HG03039 (cell line): ENCODE data around the gene ABHD6.
"Not testable (repeated sequence)": the region's sequence is repeated elsewhere in the genome, so short reads cannot be mapped to it uniquely, and the experiment has no call there.

ENCODE experiments used
- ATAC-seq: cut with Tn5 transposase; IDR thresholded peaks from one replicate; pipeline ENCODE4 v1.9.1; 2021; ENCODE audit warnings: mild to moderate bottlenecking, moderate library complexity; ENCODE audit not compliant: unreplicated experiment

ABHD6 gene, protein sequence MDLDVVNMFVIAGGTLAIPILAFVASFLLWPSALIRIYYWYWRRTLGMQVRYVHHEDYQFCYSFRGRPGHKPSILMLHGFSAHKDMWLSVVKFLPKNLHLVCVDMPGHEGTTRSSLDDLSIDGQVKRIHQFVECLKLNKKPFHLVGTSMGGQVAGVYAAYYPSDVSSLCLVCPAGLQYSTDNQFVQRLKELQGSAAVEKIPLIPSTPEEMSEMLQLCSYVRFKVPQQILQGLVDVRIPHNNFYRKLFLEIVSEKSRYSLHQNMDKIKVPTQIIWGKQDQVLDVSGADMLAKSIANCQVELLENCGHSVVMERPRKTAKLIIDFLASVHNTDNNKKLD

DNA sequence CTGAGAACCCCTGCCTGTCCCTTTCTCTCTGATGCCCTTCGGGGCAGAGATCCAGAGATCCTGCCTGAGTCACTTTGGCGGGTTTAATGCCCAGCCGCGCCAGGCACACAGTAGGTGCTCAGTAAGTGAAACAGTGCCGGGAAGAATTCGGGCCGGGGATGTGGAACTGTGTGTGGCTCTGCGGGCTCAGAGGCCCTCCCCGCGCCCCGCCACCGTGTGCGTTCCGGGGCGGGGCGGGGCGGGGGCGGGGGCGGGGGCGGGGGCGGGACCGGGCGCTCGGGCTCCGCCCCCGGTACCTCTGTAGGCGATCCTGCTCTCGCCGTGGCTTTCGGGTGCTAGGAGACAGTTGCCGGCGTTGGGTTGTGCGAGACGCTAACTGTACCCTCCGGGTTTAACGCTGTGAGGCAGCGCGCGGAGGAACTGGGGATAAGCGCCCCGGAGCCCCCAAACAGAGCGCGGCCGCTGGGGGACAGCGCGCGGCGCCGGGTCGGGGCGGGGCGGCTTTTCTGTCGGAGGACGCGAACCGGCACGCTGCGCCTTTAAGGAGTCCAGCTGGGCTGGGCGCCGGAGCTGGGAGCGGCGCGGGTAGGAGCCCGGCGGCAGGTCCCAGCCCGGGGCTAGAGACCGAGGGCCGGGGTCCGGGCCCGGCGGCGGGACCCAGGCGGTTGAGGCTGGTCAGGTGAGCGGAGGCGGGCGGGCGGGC lies at the start of gene ABHD6:
Gene ABHD6 (plus strand): TSS at position 555 of the 703 bp plus-strand sequence. CDS start 18,795 bp downstream, outside the sequence.
- peak; percentile 74 for ATAC-seq

DNA sequence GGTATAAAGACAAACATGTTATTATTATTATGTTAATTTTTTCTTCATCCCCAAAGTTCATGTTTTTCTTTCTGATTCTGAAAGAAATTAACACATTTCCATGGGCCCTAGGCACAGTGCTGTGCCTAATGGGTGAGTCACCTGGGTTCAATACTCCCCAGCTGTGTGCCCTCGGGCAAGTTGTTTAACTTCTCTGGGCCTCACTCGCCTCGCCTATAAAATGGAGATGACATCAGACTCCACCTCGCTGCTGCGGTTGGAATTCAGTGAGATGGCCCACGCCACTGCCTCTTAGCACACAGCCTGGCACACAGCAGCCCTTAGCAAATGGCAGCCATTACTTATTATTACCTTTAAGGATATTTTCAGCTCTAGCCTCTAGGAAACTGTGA lies 49.4 kb upstream of the ABHD6 start:
- no peak for ATAC-seq

DNA sequence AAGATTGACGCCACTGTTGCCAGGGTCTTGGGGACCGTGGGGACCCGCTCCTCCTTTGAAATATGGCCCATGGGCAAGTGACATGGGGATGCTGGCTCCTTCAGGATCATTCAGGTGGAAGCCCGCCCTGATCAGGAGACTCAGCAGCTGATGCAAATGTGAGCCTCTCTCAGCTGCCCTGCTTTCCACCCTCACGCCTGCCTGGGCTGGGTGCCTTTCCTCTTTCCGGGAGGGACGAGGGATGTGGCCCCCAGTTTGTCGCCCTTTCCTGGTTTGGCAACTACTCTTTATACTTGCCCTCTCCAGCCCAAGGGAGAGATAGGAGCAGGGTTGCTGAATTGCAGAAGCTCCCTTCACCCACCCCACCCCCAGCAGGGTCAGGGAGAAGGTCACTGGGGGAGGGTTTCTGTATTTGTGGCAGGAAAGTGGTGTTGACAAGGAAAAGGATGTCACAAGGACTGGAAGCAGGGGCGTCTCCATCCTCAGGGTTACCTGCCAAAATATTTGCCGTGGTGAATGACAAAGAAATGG lies 48.6 kb upstream of the ABHD6 start:
- ATAC-seq, result no peak

DNA sequence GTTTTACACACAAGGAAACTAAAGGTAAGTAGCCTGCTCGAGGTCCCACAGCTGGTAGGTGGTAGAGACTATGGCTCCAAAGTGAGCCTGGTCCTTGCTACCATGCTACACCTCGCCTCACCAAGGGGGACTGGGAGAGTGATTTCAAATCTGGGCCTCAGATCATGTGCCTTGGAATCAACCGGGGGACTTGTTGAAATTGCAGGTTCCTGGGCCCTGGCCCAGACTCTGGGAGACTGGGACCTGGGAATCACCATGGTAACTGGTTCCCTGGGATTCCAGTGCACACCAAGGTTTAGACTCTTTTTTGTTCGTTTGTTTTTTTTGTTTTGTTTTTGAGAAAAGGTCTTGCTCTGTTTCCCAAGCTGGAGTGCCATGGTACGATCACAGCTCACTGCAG lies 47.9 kb upstream of the ABHD6 start:
- no peak for ATAC-seq

DNA sequence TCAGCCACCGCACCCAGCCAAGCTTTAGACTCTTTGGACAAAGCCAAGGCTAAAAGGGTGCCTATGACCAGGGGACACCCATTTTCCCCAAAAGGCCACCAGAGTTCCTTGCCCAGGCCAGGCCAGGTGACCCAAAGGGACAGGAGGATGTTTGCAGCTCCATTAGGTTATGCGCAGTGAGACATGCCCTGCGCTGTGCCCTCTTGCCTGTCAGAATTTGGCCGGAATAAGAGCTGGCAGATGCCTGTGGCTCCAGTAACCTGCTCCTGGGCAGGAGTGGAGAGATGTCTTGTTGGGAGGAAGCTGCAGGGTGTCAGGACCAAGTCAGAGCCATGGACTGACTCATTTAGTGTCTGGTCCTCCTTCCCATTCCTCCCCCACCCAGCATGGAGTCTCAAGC lies 47.3 kb upstream of the ABHD6 start:
- ATAC-seq, result no peak

DNA sequence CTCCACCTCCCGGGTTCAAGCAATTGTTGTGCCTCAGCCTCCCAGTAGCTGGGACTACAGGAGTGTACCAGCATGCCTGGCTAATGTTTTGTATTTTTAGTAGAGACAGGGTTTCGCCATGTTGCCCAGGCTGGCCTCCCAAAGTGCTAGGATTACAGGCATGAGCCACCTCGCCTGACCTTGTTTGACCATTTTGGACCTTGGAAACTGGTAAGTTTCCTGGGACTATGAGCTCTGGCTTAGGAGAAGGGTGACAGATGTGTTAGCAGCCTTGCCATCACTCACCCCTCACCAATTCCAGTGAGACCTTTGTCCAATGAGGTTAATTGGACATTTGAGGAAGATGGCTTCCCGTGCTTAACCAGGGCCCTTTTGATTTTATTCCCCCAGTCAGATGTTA lies 46.7 kb upstream of the ABHD6 start:
- no peak for ATAC-seq

DNA sequence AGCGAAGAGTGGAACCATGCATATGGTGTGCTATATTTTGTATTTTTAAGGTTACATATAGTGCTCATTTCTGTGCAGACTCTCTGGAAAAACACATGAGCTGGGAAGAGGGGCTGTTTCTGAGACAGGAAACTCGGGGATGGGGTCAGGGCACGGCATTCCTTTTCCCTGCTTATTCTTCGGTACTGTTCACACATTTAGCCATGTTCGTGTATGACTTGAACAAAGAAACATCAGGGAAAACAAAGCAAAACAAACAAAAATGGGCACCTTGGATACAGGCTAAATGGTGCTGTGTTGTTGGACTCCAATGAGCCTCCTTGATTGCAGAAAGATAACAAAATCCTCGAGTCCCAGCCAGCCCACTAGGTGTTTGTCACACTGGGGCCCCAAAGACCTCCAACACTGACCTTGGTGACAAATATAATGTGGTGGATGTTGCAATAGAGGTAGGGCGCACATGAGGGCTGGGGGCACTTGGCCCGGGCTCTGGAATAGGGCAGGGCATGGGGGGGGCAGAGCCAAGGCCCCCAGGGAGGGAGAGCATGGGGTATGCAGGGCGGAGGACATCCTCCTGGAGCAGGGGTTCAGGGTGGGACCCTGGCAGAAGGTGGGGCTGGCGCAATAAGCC lies 46.1 kb upstream of the ABHD6 start:
- no peak for ATAC-seq

DNA sequence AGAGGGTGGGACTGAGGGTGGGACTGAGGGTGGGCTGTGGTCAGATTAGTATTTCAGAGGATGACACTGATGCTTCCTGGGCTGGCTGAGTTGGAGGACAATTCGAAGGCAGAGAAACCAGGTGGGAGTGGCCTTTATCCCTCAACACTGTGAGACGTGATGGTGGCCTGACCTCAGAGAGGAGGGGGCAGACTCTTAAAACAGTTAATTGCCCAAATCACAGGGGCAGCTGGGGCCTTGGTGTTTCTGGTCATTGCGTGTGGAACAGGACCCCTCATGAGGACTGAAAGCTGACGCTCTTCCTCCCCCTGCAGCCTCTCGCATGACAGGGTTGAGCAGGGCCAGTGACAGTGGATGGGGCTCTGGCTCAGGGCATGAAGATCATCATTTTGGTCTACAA lies 45.5 kb upstream of the ABHD6 start:
- ATAC-seq, result no peak

DNA sequence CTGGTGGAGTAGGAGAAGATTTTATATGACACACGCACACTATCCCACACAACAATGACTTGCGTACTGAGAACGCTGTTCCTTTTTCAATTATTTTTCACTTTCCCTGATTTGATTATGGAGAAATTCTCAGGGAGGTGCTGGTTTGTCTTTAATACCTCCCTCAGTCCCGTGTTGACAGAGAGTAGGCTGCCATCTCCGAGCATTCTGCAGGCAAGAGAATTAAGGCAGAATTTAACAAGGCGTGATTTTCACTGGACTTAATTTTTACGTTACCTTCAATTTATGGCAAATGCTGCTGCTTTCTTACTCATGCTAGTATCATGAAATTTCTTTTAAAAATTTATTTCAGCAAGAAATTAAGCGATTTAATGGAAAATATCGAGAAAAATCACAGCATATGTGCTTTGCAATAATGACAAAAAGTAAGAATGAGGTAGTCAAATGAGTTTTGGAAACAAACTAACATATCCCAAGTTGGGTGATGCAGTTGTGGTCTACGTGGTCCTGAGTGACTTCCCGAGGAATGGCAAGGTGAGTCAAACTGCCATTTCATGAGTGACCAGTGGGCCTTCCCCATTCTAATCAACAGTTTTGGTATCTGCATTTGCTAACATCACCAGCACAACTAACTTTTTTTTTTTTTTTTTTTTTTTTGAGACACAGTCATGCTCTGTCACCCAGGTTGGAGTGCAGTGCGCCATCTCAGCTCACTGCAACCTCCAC lies 43.7 kb upstream of the ABHD6 start:
- ATAC-seq, result no peak

DNA sequence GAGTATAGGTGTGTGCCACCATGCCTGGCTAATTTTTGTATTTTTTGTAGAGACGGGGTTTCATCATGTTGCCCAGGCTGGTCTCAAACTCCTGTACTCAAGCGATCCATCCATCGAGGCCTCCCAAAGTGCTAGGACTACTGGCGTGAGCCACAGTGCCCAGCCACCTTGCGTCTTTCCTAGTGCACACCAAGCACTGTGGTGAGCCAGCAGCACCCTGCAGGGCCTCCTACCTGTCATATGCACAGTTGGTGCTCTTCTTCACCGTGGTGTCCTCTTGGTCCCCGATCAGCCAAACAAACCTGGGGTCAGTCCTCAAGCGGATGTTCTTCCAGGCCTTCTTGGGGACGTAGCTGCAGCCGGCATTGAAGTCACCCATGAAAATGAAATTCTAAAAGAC lies 40.0 kb upstream of the ABHD6 start:
- ATAC-seq, result no peak

DNA sequence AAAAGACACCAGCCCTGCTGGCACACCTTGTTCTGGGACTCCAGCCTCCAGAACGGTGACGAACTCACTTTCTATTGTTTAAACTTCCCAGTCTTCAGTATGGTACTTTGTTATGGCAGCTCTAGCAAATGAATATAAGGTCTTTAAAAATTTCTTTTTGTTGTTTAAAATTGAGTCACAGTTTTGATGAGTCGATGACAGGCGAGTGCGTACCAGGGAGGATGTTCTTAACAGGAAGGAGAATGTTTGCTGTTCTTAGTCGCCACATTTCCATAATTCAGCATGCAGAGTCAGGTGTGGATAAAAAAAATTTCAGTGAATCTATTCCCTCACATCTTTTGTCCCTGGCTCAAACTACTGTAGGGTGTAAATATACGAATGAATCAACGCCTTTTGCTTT lies 39.2 kb upstream of the ABHD6 start:
- no peak for ATAC-seq

DNA sequence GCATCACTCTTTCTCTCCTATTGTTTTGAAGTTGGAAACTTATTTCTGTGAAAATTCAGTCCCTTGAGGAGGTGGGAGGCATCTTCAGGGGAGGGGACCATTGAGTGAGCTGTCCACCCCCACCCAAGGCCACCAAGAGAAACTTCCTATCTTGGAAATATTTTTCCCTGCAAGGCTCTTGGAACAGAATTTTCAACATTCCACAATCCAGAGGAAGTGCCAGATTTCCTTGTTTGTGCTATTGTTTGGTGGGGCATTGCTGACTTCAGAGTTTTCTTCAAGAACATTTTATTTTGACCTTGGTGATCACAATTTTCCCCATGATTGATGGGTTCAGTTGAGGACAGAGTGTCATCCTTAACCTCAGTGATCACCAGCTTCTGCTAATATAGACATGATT lies 38.8 kb upstream of the ABHD6 start:
- no peak for ATAC-seq

DNA sequence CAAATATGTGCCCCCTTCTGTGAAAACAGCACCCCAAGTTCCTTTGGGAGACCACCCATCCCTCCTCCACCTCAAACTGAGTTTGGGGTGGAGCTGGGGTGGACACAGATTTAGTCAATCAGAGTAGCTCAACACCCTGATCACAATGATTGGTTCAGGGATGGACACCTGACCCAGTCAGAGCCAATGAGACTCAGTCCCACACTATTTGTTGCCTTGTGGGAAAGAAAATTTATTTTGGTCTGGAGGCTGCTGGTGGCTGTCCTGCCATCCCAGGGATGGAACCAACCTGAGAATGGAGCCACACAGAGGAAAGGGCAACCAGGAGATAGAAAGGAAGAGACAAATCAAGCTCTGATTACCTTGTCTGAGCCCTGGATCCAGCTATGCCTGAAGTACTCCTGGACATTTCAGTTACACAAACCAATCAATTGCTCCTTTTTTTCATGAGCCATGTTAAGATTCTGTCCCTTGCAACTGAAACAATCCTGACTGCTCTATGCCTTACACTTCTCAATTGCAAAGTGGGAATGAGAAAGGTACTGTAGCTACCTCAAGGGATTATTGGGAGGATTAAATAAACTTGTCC lies 37.4 kb upstream of the ABHD6 start:
- no peak for ATAC-seq

DNA sequence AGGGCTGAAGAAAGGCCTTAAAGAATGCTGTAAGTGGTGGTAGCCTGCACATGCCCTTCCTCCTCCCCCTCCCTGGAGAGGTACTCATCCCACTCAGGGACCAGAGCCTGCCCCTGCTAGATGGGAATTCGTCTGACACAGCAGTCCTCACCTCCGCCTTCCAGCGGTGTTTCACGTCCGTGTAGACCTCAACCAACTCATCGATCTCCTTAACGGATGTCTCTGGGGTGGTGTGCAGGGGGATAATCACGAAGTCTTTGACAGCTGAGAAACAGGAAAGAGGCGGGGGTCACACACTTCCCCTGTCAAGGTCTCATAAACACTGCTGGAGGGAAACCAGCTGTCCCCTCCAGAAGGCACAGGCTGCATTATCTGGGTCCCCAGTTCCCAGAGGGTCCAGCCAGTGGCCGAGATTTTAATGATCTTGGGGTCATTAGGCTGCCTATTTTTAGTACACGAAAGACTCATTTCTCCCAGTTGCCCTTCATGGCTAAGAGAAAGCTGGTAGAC lies 36.7 kb upstream of the ABHD6 start:
- ATAC-seq, result no peak

DNA sequence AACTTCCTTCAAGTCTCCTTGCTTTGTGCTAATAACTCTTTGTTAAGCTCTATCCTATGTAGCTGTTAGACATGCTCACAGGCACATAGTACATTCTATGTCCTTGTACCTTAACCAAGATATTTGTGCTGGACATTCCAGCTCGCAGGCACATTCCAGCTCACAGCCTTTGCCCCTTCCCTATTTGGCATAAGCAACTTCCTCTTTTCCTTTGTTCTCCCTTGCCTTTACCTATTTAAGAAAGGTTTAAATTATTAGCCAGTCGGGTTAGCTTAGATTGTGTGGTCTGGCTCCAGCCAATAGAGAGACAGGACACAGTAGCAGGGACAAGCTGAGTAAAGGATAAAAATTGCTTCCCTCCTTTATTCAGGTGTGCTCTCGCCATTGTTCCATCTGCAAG lies 36.1 kb upstream of the ABHD6 start:
- not testable (repeated sequence) for ATAC-seq

DNA sequence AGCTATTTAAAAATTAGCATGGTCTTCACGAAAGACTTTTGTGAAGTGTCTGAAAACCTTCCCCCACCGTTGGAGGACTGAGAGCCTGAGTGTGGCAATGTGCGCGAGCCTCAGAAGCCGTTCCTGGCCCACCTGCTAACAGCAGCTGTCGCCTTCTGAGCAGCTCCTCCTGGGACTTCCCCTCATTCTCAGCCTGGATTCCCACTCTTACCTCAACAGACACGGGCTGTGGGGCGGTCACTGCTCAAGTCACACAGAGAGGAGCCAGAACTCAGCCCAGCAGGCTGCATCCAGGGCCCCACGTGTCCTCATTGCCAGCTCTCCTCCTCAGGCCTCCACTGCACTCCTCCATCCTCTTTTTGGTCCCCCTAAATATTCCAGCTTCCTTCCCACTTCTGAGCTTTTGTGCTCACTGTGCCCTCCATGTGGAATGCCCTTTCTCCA lies 34.7 kb upstream of the ABHD6 start:
- ATAC-seq, result peak; percentile 78

DNA sequence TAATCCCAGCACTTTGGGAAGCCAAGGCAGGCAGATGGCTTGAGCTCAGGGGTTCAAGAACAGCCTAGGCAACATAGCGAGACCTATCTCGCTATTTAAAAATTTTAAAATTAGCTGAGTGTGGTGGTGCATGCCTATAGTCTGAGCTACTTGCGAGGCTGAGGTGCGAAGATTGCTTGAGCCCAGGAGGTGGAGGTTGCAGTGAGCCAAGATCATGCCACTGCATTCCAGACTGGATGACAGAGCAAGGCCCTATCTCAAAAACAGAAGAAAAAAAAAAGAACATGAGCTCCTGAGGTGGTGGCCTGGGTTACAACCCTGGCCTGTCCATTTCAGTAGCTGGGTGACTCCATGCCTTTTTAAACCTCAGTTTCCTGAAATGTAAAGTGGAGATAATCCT lies 34.1 kb upstream of the ABHD6 start:
- ATAC-seq, result no peak

DNA sequence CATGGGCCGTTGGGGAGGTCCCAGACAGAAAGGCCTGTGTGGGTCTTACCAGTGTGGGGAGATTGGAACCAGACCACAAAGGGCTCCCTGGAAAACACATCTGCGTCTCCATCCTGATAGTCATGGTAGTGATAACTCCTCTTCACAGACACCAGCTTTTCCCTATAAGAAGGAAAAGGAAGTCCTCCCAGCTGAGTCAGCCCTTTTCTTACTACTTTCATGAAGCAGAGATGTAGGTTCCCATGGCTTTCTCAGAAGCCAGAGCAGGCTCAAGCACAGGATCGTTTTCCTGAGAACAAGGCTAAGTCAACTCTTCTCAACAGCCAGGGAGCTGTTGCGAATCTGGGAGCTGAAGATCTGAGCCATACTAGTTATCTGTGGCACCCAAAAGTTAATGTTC lies 32.9 kb upstream of the ABHD6 start:
- ATAC-seq, result no peak

DNA sequence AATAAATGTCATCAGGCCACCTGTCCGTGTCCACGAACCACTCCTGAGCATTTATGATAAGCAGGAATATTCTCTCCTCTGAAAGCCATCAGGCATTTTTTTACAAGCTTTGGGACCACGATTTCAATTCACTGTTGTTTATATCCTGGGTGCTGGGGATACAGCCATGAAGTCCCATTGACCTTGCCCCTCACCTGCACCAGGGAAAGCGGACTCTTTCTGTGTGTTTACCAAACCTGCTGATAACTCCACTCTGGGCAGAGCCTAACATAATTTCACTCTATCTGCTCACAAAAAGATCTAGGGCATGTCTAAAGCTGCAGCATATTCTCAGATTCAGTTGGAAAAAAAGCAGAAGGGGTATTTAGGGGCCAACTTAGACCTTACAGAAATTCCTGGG lies 31.6 kb upstream of the ABHD6 start:
- ATAC-seq, result no peak

DNA sequence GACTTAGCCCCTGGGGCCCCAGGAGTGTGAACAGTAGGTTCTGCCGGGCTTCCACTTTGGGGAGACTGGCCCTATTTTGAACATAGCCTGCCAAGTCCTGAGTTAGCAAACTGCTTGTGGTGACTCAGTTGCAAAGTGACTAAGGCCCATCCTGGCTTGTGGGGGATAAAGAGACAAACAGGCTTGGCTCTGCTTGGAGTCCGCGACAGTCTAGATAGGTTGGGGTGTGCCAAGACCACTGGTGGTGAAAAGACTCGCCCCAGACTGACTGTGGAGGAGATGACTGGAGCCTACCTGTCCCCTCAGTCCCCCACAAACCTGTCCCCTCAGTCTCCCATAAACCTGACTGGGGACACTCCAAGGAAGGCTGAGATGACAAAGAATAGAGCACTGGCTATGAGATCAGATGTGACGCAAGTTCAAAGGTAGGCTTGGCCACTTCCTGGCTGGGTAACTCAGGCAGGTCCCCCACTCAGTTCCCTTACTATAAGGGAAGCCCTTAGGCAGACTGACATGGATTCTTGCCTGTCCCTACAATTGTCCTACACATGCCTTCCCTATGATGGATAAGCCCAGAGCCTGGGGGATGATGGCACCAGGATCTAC lies 31.1 kb upstream of the ABHD6 start:
- no peak for ATAC-seq
